ENCODE data around the gene SUPT6H.
"Not testable (repeated sequence)": the region's sequence is repeated elsewhere in the genome, so short reads cannot be mapped to it uniquely, and the experiment has no call there.

Gene SUPT6H

GRCh38 chr17:28723836-28724499 lies 62.0 kb downstream of the SUPT6H start:
- not testable (repeated sequence) for FAIRE-seq

DNA sequence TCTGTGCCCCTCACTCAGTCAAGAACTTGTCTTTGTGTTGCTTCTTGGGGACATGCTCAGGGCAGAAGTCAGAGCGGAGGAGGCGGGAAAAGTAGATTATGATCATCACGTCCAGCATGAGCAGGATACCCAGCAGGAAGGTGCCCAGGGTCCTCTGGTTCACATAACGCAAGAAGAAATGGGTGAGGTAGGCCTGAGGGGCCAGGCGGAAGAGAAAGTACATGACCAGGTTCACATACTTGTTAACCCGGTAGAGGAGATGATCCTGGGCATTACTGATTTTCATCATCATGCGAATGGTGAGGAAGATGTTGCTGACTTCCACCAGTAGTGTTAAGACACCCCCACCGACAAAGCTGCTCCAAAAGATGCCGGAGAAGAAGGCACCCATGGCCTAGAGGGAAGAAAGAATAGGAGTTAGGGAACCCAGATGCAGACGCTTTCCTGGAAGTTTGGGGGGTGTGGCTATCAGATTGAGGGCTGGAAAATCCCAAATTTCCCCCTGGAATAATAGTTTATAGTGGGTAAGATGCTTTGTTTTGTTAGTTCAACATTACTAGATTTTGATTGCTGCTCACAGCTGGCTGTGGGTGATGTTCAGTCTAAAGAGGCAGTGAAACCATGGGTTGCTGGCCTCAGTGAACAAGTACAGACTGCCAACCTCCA lies 62.6 kb downstream of the SUPT6H start:
- no peak for TF ChIP-seq POLR2A (IDR thresholded peaks at IDR 0.05; ENCODE audit: low read depth, low read length)
- no peak for TF ChIP-seq POLR2AphosphoS5 (IDR thresholded peaks at IDR 0.05; ENCODE audit: low read depth, low read length)
- no peak for TF ChIP-seq TAF1 (IDR thresholded peaks at IDR 0.05; ENCODE audit: borderline replicate concordance, low read depth, low read length)
- DNase-seq (ENCODE audit: insufficient read length) = no peak
- no peak for FAIRE-seq

More at GRCh38 chr17:28723836-28724499, 62.0 kb downstream of the SUPT6H start:
- peak; percentile 24; the same call in 1 of the 2 replicates for TF ChIP-seq POLR2A (IDR thresholded peaks at IDR 0.05; ENCODE audit: low read depth, low read length)
- not testable (repeated sequence) for DNase-seq (ENCODE audit: insufficient read length)

GRCh38 chr17:28725166-28725659 lies 63.2 kb downstream of the SUPT6H start:
- FAIRE-seq (peak; percentile 81), DNase-seq (ENCODE audit: insufficient read length) (no peak)

GRCh38 chr17:28725660-28726225 lies 63.7 kb downstream of the SUPT6H start:
- no peak for DNase-seq (ENCODE audit: insufficient read length)
- FAIRE-seq = peak; percentile 36
- TF ChIP-seq POLR2AphosphoS5 (IDR thresholded peaks at IDR 0.05; ENCODE audit: low read depth, low read length) (peak; percentile 4), POLR2A (IDR thresholded peaks at IDR 0.05; ENCODE audit: low read depth, low read length) (peak; percentile 1; the same call in 1 of the 2 replicates), TAF1 (IDR thresholded peaks at IDR 0.05; ENCODE audit: borderline replicate concordance, low read depth, low read length) (no peak; the same call in 1 of the 2 replicates)

More at GRCh38 chr17:28725166-28725659, 63.2 kb downstream of the SUPT6H start:
- peak; percentile 95 for TF ChIP-seq POLR2AphosphoS5 (IDR thresholded peaks at IDR 0.05; ENCODE audit: low read depth, low read length)
- peak; percentile 86 for TF ChIP-seq POLR2A (IDR thresholded peaks at IDR 0.05; ENCODE audit: low read depth, low read length)
- TF ChIP-seq TAF1 (IDR thresholded peaks at IDR 0.05; ENCODE audit: borderline replicate concordance, low read depth, low read length) = no peak

DNA sequence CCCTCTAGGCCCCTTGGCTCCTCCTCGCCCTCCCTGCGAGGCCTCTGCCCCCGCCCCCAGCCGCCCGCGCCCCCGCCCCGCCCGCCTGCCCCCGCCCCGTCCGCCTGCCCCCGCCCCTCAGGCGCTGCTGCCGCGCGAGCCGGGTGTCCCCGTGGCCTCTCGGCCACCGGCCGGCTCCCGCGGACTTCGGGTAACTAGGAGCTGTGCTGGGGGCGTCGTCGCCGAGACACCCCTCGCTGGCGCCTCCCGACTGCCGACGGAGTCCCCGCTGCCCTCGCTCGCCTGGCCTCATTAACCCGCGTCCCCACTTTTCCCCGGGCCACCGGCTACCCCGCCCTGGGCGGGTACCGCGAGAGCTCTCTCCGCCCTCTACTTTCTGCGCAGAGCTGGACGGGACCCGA lies 64.2 kb downstream of the SUPT6H start, which contains the start of gene TLCD1:
TLCD1 (minus strand) TSS at position 8 of the 401 bp plus-strand sequence. CDS start 136 bp downstream, outside the sequence.
- peak; percentile 75 for DNase-seq (ENCODE audit: insufficient read length)
- no peak for TF ChIP-seq POLR2AphosphoS5 (IDR thresholded peaks at IDR 0.05; ENCODE audit: low read depth, low read length)
- no peak for TF ChIP-seq POLR2A (IDR thresholded peaks at IDR 0.05; ENCODE audit: low read depth, low read length)
- no peak for TF ChIP-seq TAF1 (IDR thresholded peaks at IDR 0.05; ENCODE audit: borderline replicate concordance, low read depth, low read length)
- FAIRE-seq = no peak

DNA sequence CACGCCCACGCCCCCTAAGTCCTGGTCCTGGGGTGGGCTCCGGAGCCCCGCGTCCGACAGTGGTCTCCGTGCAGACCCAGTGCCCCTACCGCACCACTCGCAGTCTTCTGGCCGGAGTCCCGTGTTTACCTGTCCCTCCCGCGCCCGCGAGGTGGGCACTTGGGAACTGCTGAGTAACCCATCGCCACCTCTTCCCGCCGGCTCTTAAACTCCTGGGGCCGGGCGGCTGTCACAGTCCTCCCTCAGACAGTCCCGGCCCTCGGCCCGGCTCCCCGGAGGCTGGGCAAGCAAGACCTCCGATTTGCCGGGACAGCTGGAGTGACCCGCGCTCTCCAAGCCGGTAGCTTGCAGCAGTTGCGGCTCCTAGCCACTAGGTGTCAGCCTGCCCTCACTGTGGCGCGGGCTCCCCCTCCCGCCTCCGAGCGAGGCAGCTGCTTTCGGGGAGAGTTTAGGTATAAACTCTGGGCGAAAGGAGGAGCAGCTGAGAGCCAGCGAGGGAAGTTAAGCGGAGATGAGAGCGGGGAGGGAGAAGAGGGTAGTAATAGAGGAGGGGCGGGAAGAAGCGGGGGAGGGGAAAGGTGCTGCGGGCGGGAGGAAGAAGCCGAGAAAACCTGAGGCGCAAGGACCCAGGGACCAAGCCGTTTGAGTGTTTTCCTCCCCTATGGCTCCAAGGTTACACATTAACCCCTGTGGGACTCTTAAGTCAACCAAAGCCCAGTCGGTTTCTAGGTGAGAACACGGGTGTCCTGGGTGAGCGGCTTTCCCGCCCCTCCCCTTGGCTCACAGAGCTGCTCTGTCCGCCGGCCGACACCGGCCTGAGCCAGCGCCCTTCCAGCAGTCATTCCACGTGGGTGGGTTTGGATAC lies 64.9 kb downstream of the SUPT6H start:
- TF ChIP-seq POLR2A (IDR thresholded peaks at IDR 0.05; ENCODE audit: low read depth, low read length) = no peak; the same call in 1 of the 2 replicates
- no peak for TF ChIP-seq POLR2AphosphoS5 (IDR thresholded peaks at IDR 0.05; ENCODE audit: low read depth, low read length)
- no peak for TF ChIP-seq TAF1 (IDR thresholded peaks at IDR 0.05; ENCODE audit: borderline replicate concordance, low read depth, low read length)
- peak; percentile 85 for FAIRE-seq
- peak; percentile 80 for DNase-seq (ENCODE audit: insufficient read length)

- peak; percentile 95 for FAIRE-seq
- DNase-seq (ENCODE audit: insufficient read length) = peak; percentile 80
- TF ChIP-seq TAF1 (IDR thresholded peaks at IDR 0.05; ENCODE audit: borderline replicate concordance, low read depth, low read length) = peak; percentile 41; the same call in 1 of the 2 replicates
- TF ChIP-seq POLR2A (IDR thresholded peaks at IDR 0.05; ENCODE audit: low read depth, low read length) = peak; percentile 62; the same call in 1 of the 2 replicates
- TF ChIP-seq POLR2AphosphoS5 (IDR thresholded peaks at IDR 0.05; ENCODE audit: low read depth, low read length) = peak; percentile 8; the same call in 1 of the 2 replicates
Measured at GRCh38 chr17:28728364-28729200, 66.6 kb downstream of the SUPT6H start, which contains the start of gene NEK8. Gene NEK8 (plus strand): TSS chr17:28728788. CDS start chr17:28728814, 26 bp downstream.

GRCh38 chr17:28729950-28730330 lies 67.9 kb downstream of the SUPT6H start:
- no peak for TF ChIP-seq POLR2AphosphoS5 (IDR thresholded peaks at IDR 0.05; ENCODE audit: low read depth, low read length)
- no peak for TF ChIP-seq TAF1 (IDR thresholded peaks at IDR 0.05; ENCODE audit: borderline replicate concordance, low read depth, low read length)
- TF ChIP-seq POLR2A (IDR thresholded peaks at IDR 0.05; ENCODE audit: low read depth, low read length) = no peak
- FAIRE-seq = no peak

DNA sequence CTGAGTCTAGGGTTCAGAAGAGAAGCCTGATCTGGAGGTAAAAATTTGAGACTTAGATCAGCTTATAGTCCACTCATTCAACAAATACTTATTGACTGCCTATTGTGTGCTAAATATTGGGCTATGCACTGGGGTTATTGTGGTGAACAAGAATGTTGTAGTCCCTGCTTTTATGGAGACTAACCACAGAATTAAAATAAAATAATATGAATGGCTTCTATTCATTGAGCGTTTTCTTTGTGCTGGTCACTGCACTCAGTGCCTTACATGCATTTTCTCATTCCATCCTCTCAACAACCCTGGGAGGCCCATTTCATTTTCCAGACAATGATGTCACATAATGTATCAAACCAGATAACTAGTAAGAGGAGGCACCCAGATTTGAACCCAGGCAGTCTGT lies 71.3 kb downstream of the SUPT6H start:
- FAIRE-seq (no peak), DNase-seq (ENCODE audit: insufficient read length) (no peak)
- TF ChIP-seq POLR2A (IDR thresholded peaks at IDR 0.05; ENCODE audit: low read depth, low read length) (no peak), TAF1 (IDR thresholded peaks at IDR 0.05; ENCODE audit: borderline replicate concordance, low read depth, low read length) (no peak), POLR2AphosphoS5 (IDR thresholded peaks at IDR 0.05; ENCODE audit: low read depth, low read length) (no peak)

More at GRCh38 chr17:28729950-28730330, 67.9 kb downstream of the SUPT6H start:
- DNase-seq (ENCODE audit: insufficient read length) = no peak

All from GM12892 (cell line).